GM21737 (cell line): Measurements from ENCODE around the gene ALAD.
"Not testable (repeated sequence)": the region's sequence is repeated elsewhere in the genome, so short reads cannot be mapped to it uniquely, and the experiment has no call there.

Experiments used
- ATAC-seq: cut with Tn5 transposase; IDR thresholded peaks from one replicate; pipeline ENCODE4 v1.9.1; 2021; ENCODE audit warnings: mild to moderate bottlenecking, moderate library complexity; ENCODE audit not compliant: unreplicated experiment

Gene ALAD

DNA sequence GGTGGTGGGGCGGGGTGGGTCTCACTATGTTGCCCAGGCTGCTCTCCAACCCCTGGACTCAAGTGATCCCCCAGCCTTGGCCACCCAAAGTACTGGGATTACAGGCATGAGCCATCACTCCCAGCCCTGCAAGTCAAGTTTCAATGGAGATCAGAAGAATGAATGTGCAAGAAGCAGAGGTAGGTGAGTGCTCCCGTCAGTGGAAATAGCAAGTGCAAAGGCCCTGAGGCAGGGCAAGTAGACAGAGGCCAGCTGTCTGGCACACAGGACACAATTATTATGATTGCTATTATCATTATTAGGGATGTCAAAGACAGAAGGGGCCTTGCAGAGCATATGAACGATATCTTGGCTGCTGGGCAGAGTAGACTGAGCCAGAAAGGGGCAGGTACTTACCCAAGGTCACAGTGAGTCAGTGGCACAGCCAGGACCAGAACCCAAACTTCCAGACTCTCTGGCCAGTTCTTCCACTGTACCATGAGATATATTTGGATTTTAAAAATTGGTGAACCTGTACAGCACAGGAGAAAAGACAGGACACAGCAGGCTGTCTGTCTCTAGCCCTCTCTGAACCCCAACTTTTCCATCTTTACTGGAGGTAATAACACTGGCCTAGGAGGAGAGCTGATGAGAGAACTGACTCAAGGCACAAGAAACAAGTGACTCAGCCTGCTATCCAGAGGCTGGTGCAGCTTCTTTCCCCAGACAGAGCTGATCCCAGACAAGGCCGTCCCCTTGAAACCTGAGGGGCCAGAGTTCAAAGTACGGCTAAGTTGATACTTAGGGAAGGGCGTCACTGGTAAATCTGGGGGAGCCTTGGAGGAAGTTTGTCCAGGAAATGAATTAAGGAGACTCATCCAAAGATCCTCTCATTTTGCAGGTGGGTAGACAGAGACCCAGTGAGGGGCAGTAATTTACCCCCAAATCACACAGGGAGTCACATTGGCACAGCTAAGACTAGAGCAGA is 25.7 kb downstream of the ALAD start:
- ATAC-seq = no peak

DNA sequence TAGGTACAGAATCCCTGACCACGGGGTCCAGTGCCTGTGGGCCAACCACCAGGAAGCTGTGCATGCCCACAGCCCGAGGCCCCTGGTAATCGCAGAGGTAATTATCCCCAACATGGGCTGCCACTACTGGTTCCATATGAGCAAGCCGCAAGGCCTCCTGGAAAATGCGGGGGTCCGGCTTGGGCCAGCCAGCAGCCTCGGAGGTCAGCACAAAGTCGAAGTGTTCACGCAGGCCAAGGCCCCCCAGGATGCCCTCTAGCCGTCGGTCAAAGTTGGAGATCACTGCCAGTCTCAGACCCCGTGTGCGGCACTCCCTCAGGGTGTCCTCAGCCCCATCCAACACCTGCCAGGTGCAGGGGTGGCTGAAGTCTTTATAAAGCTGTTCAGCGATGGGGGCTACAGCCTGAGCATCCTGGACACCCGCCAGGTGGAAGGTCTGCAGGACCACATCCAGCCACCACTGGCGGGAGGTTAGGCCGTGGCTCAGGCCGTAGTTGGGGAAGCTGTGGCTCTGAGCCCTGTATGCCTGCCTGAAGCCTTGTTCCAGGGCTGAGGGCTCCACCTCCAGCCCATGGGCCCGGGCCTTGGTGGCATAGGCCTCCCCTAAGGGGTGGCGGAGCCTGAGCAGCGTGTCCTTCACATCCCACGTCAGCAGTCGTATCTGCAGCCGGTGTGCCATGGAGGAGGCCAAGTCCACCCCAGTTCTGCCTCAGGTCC is 27.2 kb downstream of the ALAD start:
- ATAC-seq = no peak

DNA sequence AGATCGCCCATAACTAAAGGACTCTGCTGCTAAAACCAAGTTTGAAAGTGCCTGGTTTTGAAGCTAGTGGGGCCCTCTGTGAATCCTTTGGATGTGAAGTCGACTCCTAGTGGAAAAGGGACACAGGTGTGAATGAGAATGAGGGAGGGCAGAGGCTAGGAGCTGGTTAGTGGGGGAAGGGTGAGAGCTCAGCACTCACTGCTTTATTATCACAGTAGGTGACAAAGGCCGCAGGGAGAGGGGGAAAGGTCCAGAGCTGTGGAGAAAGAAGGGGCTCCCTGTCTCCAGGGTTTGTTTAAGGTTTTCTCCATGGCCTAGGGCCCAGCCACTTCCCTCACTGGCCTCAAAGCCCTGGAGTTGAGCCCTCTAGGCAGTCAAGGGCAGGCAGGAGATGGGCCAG is 27.8 kb downstream of the ALAD start:
- no peak for ATAC-seq

DNA sequence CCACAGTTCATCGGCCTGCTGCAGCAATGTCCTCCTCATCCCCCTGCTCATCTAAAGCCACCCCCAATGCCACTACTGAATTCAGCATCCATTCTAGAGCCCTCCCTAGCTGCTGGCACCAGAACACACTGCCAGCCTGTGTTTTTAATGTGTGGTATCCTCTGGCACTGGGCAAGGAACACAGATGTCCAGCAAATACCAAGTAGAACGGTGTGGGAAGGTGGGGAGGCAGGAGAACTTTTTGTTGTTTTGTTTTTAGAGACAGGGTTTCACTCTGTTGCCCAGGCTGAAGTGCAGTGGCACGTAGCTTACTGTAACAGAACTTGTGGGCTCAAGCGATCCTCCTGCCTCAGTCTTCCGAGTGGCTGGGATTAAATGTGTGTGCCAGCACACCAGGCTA is 29.0 kb downstream of the ALAD start:
- ATAC-seq = no peak

DNA sequence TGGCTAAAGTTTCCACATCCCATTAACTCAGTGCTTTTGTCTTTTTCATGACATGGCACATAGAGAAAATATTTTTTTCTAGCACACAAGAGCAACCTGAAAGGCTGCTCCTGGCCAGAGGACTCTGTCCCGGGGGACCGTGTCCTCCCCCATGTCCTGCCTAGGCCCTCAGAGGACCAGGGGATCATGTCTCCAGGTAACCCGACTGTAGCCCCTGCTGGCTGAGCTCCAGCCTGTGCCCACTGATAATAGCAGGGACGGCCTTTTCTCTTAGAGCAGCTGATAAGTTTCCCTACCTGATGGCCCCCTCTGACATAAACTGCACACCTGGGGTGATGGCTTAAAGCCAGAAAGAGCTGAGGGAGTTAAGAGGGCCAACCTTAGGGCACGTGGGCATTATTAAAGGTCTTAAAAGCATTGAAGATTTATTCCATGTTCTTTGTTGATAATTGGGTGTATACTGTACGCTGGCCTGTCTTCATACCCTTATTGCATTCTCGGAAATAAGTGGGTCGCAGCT is 30.2 kb downstream of the ALAD start:
- no peak for ATAC-seq

DNA sequence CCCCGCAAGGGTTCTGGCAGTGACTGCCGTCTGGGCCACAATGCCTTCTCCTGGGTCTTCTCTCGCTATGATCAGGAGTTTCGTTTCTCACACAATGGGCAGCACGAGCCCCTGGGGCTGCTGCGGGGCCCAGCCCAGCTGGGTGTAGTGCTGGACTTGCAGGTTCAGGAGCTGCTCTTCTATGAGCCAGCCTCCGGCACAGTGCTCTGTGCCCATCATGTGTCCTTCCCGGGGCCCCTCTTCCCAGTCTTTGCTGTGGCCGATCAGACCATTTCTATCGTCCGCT is 31.3 kb downstream of the ALAD start:
- ATAC-seq = no peak

DNA sequence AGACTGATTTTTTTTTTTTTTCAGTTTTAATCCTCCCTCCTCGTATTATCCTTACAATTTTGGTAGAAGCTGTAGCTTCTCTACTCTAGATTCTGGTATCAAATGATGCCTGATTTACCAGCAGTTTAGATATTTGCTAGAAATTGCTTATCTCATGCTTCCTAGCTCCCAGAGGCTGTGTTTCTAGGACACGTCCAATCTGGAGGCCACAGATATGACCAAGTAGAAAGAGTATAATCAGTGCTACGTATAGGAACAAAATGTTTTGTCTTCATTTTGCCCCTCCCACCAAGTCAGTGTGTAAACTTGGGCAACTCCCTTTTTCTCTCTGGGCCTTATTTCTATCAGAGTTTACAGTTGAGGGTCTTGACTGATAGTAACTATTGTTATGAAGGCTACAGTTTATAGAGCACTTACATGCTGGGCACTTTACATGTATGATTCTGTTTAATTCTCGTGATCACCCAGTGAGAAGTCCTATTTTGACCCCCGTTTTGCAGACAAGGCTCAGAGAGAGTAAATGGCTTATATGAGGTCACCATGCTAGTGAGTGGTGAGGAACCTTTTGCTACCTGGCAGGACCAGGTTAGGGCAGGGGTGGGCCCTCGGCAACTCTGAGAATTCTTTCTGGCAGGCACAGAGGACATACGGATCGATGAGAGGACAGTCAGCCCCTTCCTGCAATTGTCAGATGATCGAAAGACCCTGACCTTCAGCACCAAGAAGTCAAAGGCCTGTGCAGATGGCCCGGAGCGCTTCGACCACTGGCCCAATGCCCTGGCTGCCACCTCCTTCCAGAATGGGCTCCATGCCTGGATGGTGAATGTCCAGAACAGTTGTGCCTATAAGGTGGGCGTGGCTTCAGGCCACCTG is 31.9 kb downstream of the ALAD start:
- ATAC-seq = no peak

DNA sequence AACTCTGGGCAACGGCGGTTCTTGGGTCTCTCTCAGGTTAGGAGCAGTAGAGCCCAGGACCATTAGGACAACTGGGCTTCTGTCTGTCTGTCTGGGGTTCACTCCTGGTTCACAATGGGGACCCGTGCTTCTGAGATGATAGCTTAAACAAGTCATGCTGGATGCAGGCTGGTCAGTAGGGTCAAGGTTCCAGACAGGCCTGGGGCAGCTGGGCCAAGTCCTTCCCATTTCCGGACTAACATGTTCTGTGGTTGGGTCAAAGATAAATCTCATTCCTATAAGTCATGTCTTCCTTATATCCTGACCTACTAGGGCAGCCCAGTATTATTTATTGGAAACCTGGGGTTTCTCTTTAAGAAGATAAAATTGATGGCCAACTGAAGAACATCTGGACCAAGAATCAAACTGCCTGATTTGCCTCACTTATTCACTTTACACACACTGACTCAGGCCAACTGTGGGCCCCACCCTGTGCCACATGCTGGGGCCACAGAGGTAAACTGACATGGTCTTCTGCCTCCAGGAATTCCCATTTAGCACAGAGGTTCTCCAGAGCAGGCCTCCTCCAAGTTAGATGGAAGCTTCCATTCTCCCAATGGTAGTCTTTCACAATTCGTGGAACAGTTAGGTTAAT is 32.6 kb downstream of the ALAD start:
- no peak for ATAC-seq

DNA sequence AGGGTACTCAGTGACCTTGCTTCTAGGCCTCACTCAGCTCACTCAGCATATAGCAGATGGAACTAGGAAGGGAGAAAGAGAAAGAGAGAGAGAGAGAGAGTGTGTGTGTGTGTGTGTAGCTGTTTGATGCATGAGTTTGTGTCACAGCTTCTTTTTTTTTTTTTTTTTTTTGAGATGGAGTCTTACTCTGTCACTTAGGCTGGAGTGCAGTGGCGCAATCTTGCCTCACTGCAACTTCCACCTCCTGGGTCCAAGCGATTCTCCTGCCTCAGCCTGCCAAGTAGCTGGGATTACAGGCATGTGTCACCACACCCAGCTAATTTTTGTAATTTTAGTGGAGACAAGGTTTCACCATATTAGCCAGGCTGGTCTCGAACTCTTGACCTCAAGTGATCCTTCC is 35.4 kb downstream of the ALAD start:
- not testable (repeated sequence) for ATAC-seq

DNA sequence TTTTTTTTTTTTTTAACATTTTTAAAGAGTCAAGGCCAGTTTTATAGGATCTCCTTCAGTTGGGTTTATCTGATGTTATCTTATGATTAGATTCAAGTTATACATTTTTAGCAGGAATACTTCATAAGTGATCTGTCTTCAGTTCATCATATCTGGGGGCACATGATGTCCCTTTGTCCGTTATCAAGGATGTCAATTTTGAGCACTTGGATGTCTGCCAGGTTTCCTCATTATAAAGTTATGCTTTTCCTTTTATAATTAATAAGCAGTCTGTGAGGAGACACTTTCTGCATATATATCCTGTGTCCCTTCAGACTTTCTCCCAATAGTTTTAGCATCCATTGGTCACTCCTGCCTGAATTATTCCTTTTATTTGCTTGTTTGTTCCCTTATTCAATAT is 36.1 kb downstream of the ALAD start:
- ATAC-seq = no peak

DNA sequence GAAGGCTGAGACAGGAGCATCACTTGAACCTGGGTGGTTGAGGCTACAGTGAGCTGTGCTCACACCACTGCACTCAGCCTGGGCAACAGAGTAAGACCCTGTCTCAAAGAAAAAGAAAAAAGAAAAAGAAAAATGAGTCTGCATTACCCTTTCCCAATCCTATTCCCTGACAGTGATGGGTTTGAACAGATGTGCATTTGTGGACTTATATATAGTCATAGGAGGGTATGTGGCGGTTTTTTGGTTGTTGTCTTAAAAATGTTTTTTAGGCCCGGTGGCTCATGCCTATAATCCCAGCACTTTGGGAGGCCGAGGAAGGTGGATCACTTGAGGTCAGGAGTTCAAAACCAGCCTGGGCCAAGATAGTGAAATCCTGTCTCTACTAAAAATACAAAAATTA is 37.7 kb downstream of the ALAD start:
- ATAC-seq = no peak

DNA sequence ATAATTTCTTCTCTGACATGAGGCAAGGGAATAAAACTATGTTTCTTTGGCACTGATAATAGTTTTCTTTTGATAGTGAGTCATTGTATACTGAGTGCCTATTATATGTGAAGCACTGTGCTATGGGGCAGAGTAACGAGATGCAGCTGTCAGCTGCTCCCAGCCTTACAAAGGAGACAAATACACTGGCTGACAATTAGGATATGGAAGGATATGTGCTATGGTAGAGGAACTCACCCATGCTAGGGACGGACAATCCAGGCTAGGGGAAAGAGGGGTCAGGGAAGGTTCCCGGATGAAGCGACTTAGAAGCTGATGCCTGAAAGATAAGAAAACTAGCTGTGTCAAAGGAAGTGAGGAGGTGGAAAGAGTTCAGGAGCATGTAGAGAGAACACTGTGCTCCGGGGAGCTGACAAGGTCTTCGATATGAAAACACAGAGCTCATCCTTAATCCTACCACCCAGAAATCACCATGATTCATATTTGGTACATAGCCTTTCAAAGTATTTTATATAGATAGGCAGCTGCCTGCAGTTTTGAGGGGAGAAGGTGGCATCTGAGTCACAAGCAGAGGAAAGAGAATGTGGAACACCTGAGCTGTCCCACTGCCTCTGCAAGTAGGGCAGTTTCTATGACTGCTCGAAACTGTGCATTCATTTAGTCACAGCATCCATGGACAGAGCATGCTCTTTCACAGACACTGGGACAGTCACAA is 39.6 kb downstream of the ALAD start:
- ATAC-seq = no peak

DNA sequence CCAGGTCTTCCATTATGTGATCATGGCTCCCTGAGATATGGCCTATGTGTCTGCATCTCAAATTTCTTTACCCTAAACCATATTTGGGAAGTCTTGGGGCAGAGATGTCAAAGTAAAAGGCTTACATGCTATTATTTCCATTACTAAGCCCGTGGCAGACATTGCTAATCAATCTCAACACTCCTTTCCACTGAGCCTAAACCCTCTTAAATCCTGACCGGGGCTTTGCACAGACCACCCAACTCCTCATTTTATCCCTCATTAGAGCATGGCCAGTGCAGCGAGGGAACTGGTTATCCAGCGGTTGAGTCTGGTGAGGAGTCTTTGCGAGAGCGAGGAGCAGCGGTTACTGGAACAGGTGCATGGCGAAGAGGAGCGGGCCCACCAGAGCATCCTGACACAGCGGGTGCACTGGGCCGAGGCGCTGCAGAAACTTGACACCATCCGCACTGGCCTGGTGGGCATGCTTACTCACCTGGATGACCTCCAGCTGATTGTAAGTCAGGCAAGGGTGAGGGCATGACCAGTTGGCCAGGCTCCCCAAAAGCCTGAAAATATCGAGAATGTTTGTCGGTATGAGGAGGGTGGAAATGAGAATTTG is 40.7 kb downstream of the ALAD start:
- no peak for ATAC-seq

DNA sequence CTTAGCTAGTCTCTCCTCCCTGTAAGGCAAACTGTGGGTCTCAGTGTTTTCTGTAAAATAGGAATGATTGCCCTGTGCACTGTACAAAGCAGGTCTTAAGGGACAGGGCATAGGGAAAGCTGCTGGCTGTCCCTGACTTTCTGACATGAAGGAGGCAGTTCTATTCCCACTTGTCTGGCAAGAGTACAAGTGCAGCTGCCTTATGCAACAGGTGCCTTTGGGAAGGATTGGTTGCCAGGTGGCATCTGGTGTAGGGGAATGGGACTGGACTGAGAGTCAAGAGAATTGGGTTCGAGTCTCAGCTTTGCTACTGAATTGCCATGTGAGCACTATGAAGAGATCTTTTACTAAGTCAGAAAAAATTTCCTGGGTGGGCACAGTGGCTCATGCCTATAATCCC is 41.7 kb downstream of the ALAD start:
- ATAC-seq = no peak

DNA sequence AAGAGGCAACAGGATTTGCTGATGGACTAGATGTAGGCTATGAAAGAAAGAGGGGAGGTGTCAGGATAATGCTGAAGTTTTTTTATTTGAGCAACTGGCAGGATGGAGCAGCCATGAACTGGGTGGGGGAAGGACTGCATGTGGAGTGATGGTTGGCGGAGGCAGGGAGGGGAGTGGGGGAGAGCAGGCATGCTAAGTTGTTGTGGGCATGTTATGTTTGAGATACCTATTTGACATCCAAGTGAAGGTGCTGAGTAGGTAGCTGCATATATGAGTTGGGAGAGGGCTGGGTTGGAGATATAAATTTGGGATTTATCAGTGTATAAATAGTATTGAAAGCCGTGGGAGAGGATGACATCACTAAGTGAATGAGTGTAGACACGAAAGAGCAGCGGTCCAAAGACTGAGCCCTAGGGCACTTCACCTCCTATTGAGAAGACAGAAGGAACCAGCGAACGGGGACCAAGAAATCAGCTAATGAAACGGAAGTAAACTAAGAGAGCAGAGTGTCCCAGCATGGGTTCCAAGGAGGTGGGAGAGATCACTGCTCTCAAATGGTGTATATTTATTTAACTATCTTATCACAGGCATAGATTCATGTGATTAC is 44.3 kb downstream of the ALAD start:
- no peak for ATAC-seq

DNA sequence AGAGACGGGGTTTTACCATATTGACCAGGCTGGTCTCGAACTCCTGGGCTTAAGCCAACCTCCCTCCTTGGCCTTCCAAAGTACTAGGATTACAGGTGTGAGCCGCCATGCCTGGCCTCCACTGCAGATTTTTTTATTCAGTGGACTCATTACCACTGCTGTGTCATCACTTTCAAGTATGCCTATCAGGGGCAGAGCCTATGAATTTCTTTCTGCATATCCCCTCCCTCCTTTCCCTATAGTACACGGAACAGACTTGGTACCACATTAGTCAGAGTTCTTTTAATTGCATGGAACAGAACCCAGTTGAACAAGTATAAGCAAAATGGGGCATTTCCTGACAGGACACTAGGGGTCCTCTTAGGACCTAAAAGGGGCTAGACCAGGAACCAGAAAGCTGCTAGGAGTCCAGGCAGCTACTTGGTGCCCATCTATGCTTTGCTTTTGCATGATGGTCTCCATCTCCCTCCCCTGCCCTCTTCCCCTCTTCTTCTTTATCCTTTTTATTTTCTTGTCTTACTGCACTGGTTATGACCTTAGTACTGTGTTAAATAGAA is 46.0 kb downstream of the ALAD start:
- no peak for ATAC-seq

DNA sequence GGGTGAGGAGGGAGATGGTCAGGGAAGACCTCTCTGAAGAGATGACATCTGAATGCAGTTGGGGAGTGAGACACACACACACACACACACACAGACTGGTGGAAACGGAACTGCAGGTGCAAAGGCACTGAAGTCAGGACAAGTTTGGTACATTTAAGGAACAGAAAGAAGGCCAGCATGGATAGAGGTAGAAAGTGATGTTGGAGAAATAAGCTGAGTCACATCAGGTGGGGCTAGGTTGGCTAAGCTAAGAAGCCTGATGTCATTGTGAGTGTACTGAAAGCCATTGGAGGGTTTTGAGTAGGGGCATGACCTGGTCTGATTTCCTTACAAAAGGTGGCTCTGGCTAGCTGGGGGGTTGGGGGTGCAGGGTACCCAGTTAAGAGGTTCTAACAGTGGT is 48.7 kb downstream of the ALAD start:
- ATAC-seq = no peak

DNA sequence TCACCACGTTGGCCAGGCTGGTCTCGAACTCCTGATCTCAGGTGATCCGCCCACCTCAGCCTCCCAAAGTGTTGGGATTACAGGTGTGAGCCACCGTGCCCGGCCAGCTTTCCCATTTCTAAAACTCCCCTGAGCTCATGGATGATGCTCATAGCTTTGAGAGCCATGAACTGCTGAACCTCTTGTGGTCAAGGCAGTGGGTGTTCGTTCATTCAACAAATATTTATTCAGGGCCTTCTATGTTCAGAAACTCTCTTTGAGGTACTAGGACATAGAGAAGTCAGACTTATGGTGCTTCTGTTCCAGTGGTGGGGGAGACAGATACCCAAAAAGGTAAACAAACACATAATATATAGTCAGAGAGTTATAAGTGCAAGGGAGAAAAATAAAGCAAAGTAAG is 49.1 kb downstream of the ALAD start:
- ATAC-seq = no peak

DNA sequence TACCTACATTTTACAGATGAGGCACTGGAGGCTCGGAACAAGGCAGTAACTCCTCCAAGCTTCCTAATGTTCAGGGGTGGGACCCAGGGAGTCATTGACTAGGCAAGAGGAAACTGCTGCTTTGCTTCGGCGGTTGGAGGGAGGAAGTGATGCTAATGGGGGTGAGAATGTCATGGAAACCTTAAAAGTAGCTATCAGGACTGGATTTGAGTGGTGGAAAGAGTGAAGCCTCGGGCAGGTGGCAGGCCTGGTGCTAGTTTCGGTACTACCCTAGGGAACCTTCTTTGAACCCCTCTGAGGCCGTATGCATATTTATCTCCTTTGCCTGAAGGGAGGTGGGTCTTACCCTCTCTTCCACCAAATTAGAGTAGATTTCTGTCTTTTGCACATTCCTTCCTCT is 50.1 kb downstream of the ALAD start:
- no peak for ATAC-seq
